GM12891 (cell line): ENCODE data around the gene TAF1A.

Experiments used
- POLR2A ChIP-seq: IDR thresholded peaks from 2 replicates; pipeline ENCODE4 v1.6.1; 2011; ENCODE audit warnings: low read depth, low read length, control low read depth
- POLR2AphosphoS5 ChIP-seq: IDR thresholded peaks from 2 replicates; pipeline ENCODE4 v1.6.1; 2011; ENCODE audit warnings: low read depth, low read length, control low read depth

- TF ChIP-seq POLR2A (no peak), POLR2AphosphoS5 (no peak)
Measured at GRCh38 chr1:222610728-222611127, 21.0 kb upstream of the TAF1A start.
